Activated gamma-delta T cell treated with Interleukin-2 at 50 U/mL for 16 hours (primary cell): ENCODE data around the gene KLHDC8A.
"Not testable (repeated sequence)": the region's sequence is repeated elsewhere in the genome, so short reads cannot be mapped to it uniquely, and the experiment has no call there.

Experiments
- DNase-seq: peaks from one replicate; pipeline ENCODE4 v3.0.0-alpha.2; 2020

Gene KLHDC8A

GRCh38 chr1:205317311-205317917 lies 39.3 kb downstream of the KLHDC8A start:
- DNase-seq: no peak

DNA sequence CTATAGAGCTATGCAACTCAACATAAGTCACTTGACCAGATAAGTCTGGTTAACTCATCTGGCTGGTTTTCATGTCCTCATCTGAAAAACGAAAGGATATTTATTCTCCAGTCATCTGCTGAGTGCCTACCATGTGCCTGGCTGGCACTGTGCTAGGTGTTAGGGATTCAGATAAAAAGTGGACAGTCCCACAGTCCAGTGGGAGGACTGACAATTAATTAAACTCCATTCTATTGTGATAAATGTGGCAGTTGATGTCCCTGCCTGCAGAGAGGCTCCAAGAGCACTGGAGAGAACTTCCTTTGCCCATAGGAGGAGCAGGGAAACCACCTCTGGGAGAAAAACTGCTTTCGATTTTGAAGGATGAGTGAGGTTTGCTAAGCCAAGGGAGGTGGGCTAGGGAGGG lies 40.6 kb downstream of the KLHDC8A start:
- DNase-seq: no peak

GRCh38 chr1:205315008-205315618 lies 41.6 kb downstream of the KLHDC8A start:
- DNase-seq: no peak

- DNase-seq: peak; percentile 19
Measured at GRCh38 chr1:205313563-205314308, 43.0 kb downstream of the KLHDC8A start.

- no peak for DNase-seq
Measured at GRCh38 chr1:205312866-205313562, 43.7 kb downstream of the KLHDC8A start.

DNA sequence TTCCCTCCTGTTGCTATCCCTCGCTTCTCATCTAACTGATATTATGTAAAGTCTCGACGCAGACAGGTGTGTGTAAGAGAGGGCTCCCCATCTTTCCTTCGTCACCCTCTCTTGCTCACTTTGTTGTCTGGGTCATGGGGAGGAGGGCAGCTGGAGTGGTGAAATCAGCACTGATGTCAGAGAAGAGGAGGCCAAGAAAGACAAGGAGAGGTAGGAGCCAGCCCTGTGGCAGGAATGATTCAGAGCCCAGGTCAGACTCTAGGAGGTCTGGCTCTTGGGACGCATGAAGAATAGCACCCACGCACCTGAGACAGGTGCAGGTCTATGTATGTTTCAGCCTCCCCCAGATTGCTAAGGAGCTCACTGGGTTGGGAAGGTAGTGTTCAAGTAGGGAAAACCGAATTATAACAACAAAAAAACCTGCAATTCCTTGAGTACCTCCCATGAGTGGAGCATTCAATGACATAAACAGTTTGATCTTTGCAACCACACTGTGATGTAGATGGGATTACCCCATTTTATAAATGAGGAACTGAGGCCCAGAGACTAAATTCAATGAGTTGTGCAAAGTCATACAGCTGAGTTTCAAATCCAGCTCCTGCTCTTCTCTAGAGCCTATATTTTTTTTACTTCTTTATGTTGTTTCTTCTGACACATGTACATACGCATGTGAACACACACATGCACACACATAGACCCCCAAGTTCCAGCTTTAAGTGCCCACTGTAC lies 45.6 kb downstream of the KLHDC8A start:
- DNase-seq: no peak

DNA sequence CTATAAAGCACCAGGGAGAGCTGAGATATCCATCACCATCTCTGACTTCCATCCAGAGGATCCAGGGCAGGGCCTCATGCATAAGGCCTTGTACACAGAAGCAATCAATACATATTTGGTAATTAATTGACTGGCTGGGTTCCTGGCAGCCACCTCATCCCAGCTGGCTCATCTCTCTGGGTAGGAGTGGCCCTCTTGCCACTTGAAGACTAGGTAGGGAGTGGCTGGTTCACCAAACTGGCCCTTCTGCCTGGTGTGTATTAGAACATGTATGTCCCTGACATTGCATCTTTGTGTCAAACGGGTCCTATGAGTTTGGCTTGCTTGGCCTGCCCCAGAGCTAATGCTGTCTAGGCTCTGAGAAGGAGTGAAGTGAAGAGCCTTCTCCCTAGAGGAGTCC lies 47.0 kb downstream of the KLHDC8A start:
- DNase-seq: no peak

- DNase-seq: no peak
Measured at GRCh38 chr1:205306929-205307566, 49.7 kb downstream of the KLHDC8A start.

DNA sequence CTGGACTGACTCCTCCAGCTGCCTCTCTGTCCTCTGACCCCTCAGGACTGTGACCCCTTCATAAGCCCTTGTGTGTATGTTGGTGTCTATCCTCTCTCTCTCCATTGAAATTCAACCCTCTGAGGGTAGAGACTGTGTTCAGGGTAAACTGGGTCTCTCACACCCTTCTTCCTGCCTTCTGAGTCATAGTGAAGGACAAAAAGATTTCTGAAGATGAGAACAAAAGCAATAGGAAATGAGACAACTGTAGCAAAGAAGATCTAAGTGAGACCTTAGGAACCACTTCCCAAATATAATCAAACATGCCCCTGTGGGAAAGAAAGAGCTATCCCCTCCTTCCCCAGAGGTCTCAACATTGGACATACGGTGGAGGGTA lies 52.0 kb downstream of the KLHDC8A start:
- DNase-seq: no peak

DNA sequence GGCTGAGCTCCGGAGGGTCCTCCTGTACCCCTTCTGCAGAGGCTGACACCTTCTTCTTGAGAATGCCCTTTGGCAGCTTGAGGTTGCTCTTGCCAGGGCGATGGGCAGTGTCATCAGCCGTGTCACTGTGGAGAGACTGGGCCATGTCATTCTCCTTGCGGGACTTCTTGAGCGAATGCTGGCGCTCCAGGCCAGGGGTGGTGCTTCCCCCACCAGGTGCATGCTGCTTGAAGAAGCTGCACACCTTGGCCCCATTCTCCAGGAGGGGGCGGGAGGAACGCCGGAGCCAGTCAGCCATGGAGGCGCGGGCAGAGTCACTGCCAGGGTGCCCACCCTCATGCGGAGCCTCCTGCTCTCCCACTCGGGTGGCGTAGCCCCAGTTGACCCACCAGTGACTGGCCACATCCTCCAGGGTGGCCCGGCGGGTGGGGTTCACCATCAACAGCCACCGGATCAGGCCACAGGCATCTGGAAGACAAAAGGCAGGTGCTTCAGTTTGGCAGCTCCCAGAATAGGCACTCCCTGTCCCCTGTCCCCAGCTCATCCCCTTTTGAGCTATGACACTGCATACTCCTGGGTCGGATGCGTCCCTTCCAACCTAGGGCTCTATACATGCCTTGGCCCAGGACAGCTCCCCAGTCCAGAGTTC lies 52.6 kb downstream of the KLHDC8A start:
- DNase-seq: no peak

GRCh38 chr1:205303247-205303888 lies 53.4 kb downstream of the KLHDC8A start:
- no peak for DNase-seq

DNA sequence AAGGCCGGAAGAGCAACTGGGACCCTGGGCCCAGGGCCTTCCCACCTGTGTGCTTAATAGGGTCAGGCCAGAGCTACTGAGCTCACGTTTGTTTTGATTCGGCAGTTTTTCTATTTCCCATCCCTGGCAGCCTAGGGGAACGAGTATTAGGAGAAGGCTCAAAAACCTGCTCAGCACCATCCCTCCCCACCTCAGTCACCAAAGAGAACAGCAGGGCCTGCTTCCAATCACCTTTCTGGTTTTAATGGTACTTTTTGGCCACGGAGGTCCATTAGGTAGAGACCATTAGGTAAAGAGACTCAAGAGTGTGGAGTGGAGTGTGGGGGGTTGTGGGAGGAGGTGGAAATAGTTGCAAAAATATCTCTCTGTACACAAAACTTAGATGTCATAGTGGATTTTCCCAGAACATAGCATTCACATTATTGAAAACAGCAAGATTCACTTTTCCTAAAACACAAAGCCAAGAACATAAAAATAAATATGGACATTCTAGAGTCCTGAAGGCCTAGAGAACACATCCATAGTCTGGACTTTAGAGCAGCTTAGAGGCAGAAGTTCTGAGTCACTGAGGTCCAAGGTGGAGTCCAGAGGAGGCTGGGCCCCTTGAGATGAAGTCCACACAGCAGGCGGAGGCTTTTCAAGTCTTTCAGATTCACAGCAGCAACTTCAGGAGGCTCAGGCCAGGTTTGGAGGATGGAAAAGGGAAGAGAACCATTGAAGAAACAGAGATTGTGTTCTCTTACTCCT lies 54.7 kb downstream of the KLHDC8A start:
- DNase-seq: no peak

GRCh38 chr1:205301205-205301821 lies 55.4 kb downstream of the KLHDC8A start:
- no peak for DNase-seq

- DNase-seq: no peak
Measured at GRCh38 chr1:205300149-205300548, 56.6 kb downstream of the KLHDC8A start.

- no peak for DNase-seq
Measured at GRCh38 chr1:205298191-205298994, 58.3 kb downstream of the KLHDC8A start.

DNA sequence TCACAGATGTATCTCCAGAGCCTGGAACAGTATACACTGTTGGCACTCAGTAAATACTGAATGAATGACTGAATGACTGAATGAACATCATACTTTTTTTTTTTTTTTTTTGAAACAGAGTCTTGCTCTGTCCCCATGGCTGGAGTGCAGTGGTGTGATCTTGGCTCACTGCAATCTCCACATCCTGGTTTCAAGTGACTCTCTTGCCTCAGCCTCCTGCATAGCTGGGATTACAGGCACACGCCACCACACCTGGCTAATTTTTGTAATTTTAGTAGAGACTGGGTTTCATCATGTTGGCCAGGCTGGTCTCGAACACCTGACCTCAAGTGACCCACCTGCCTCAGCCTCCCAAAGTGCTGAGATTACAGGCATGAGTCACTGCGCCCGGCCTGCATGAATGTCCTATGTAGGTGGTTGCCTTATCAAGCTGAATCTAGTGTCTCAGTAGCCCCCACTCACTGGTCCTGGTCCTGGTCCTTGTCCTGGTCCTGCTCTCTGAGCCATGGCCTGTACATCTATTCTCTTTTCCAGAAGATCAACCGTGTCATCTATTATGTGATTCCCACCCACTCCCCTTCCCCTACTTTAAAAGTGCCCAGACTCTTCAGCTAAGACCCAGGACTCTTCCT lies 59.1 kb downstream of the KLHDC8A start:
- not testable (repeated sequence) for DNase-seq

DNA sequence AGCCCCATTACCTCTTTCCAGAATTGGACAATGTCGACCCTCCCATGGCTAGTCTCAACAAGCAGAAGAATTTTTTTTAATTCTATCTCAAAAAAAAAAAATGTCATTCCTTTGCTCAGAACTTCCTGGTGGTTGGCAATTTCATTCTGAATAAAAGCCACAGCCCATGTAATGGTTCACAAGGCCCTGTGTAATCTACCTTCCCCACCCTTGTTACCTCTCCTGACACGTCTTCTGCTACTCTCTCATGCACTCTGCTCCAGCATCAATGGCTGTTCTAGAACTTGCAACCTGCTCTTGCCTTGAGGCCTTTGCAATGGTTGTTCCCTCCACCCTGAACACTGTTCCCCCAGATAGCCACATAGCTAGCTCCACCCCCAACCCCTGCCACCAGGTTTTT lies 60.6 kb downstream of the KLHDC8A start:
- no peak for DNase-seq

DNA sequence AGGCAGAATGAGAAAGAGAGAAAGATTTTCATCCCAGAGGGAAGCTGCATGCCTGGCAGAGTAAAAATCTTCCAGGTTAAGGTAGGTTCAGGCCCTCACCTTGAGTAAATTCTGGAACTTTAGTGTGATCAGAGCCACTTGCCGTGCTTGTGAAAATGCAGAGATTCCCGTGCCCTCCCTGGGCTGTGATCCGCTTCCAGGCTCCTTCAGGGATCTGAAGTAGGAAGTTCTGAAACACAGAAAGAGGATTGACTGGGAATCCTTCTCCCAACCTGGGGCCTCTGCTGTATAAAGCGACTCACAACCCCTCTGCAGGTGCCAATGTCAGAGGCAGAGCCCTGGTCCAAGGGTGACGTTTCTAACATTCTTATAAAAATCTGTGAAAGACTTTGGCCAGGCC lies 61.8 kb downstream of the KLHDC8A start:
- no peak for DNase-seq
